GM19328 (cell line): Measurements from ENCODE around the gene ARHGAP6.

Experiments
- ATAC-seq: cut with Tn5 transposase; IDR thresholded peaks from one replicate; pipeline ENCODE4 v1.9.1; 2021; ENCODE audit warnings: mild to moderate bottlenecking, moderate library complexity; ENCODE audit not compliant: unreplicated experiment

Gene ARHGAP6

DNA sequence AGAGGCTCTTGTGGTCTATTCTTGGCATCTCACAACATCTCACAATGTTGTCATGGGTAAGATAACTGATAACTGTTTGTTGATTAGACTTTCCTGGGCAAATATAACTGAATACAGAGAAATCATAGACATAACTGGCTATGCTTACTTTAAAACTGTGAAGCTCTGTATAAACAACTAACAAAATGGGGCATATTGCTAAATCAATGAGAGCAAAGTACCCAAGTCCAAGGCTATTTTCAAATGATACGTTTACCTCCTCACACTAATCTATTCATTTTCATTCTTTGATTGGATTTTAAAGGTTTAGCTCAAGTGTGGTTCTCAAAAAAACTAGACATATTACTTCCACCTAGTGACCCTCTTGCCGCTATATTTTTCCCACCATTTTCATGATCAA is 333.9 kb downstream of the ARHGAP6 start:
- ATAC-seq = no peak

DNA sequence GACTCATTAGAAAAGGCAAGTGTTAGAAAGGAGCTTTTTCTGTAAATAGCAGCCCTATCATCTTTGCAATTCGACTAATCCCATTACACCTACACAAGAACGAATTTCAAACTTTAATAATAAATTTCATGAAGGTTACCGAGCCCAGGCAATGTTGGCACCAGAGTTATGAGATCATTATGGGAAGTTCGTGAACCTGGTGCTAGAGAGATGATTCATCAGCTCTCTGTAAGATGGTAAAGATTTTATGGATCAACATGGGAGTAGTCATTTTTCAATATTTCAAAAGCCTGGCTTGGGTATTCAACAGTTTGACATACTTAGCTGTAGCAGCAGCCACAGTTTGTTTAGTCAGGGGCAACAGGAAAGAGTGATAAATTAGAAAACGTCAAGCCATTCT is 336.7 kb downstream of the ARHGAP6 start:
- no peak for ATAC-seq

DNA sequence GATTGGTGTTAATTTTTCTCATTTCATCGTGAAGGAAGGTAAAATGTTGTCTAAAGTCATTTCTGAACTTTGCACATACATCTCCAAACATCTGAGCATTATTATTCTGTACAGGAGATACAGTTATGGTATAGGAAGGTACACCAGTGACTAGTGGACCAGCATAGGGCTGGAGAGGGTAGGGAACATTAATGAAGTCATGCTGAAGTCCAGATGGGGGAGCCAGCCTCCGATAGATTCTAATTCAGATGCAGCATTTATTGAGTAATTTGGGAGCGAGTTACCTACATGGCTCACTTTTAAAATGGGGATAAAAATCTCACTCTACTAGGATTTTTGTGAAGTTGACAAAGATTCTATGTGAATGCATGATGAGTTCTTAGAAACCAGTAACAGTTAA is 337.6 kb downstream of the ARHGAP6 start:
- ATAC-seq = no peak

DNA sequence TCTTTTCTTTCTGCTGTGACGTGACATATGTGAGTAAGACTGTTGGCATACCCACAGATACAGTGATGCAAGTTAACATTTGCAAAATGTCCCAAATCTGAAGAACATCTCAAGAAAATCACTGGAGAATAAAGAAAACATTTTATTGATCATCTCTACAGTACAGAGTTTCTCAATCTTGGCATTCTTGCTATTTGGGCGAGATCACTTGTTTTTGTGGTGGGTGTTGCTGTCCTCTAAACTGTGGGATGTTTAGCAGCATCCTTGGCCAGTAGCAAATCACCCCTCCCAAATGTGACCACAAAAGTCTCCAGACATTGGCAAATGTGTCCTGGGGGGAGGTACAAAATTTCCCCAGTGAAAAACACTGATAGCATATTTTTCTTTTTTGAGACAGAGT is 343.7 kb downstream of the ARHGAP6 start:
- no peak for ATAC-seq

DNA sequence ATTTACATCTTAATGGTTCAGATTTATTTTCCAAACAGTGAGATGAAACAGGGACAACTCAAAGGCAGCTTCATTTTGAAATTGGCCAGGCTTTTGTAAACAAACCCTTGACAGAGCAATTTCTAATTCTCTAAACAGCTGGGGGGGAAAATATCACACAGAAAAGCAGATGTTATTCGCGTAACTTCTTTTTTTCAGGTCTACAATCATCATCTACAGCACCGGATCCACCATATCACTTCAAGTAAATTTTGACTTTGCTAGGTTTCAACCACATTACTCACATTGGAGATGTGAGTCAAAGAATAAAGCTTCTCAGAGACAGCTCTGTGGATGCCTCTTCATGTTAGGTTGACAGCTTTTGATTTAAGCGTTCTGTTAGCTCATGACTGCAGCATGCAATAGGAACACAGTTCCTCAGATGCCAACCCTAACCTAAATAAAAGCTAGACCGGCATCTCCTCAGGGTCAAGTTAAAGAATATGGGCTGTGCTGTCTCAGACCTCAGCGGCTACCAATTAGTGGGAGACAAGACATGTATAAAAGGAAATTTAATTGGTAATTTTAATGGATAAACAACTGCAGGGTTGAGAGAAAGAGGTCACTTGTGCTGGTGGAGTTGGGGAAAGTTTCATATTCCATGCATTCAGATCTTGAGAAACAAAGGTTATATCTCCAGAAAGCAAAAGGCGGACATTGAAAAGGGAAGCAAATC is 345.8 kb downstream of the ARHGAP6 start:
- no peak for ATAC-seq

DNA sequence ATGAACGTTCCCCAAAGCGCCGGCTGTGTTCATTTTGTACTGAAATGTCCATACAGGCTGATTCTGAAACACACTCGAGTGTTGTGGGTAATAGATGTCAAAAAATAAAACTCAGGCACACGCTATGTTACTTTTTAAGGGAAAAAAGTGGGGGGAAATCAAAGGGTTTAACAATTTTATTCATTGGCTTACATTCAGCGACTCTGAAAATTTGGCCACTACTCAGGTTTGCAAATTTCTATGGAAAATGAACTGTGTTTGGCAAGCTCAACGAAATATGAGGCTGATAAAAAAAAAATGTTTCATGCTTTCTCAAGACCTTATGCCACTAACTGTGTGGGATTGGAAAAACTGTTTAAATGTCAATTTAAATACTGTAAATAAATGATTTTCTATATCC is 354.0 kb downstream of the ARHGAP6 start:
- no peak for ATAC-seq

DNA sequence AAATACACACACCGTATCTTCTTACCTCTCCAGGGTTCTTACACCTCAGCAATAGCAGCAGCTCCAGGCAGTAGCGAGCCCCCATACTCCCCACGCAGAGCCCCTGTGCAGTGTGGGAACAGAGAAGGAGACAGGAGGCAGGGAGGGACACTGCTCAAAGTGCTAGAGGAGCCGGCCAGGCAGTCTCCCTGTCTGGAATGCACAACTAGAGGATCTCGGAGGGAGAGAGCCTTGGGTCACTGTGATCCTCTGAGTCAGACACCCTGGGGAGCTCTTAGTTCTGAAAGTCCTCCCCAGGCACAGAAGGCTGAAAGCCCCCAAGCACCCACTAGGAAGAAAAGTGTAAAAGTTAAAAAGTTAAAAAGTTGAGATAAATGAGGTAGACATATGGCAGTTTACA is 356.5 kb downstream of the ARHGAP6 start:
- ATAC-seq = no peak

DNA sequence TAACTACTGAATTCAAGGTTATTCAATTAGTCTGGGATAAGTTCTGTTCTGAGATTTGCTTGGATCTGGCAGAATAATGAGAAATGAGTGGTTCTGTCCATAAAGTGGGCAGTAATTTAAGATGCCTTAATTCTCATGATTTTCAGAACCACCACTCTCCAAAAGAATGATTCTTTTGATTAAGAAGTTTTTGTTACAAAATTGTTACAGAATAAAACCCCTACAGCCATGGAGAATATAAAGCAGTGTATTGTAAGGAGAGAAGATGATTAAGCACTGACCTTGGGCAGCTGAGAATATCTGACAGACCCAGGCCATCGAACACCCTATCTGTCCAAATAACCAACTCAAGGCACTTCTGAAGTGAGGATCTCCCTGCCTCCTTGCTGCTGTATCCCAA is 360.1 kb downstream of the ARHGAP6 start:
- ATAC-seq = no peak

DNA sequence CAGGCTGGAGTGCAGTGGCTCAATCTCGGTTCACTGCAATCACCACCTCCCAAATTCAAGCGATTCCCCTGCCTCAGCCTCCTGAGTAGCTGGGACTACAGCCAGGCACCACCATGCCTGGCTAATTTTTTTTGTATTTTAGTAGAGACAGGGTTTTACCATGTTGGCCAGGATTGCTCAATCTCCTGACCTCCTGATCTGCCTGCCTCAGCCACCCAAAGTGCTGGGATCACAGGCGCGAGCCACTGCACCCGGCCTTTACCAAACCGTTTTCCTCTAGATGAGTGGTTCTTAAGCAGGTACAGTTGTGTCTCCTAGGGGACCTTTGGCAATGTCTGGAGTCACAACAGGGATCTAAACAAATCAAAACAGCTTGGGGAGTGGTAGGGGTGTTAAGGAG is 360.9 kb downstream of the ARHGAP6 start:
- no peak for ATAC-seq

DNA sequence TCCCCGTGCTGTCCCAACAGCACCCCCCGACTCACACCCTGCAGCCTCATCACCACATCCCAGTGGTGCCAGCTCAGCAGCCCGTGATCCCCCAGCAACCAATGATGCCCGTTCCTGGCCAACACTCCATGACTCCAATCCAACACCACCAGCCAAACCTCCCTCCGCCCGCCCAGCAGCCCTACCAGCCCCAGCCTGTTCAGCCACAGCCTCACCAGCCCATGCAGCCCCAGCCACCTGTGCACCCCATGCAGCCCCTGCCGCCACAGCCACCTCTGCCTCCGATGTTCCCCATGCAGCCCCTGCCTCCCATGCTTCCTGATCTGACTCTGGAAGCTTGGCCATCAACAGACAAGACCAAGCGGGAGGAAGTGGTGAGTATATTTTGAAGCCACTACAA is 367.1 kb downstream of the ARHGAP6 start:
- no peak for ATAC-seq

DNA sequence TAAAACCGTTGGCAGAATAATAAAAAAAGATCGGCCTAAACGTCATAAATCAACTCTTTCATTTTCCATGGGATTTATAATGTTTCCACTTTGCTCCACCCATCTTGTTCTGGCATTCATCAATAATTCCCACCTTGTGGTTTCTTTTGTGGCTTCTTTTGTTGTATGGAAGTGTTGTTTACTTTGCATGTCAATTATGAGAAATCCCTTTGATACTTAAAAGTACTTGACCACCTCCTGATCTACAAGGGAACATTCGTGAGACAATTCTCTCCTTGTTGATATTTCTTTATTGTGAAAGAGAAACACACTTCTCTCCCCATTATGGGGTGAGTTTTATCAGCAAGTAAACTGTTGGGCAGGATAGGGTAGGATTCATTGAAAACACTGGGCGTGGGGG is 369.7 kb downstream of the ARHGAP6 start:
- ATAC-seq = no peak

DNA sequence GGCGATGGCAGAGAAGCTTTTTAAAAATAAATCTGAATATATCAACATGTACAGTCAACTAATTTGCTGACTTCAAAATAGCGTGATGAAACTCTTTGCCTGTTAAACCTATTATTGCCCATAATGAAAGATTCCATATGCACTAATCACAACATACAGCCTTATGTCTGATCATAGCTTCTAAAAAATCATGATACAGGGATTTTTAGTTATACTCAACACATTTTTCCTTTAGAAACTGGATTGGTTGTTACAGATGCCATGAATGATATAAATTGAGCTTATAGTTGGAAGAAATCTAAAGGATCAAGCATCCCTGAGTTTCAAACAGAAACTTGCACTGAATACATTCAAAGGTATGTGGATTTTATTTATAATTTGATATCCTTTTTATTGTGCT is 372.6 kb downstream of the ARHGAP6 start, which contains the start of gene AMELX:
AMELX (plus strand) TSS at position 301 of the 400 bp plus-strand sequence. CDS start 1,376 bp downstream, outside the sequence.
- no peak for ATAC-seq

DNA sequence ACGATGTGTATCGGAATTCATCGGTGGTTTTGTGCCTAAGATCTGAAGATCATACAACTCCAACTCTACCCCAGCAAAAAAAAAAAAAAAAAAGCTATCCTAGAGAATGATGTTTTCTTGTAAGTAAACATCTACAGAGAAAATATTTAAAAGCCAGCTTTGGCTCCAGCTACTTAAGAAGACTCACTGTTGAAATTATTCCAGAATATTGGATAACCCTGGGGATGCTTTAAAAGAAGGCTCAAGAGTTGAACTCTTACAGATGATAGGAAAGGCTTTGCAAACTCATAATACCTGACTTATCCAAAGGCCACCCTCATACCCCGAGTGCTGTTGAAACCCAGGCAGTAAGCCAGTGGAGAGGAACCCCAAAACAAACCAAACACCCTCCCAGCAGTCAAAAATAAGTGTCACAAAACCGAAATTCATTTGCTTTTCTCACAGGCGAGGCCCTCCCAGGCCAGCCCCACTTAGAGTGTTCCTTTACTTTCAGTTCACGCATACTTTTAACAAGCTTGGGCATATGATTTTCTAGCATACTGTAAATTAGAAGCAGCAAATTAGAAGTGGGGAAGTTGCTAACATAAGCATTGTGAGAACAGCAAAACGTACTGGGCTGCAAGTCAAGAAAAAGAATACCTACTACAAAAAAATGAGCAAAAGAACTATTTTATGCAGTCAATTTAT is 375.2 kb downstream of the ARHGAP6 start:
- no peak for ATAC-seq

DNA sequence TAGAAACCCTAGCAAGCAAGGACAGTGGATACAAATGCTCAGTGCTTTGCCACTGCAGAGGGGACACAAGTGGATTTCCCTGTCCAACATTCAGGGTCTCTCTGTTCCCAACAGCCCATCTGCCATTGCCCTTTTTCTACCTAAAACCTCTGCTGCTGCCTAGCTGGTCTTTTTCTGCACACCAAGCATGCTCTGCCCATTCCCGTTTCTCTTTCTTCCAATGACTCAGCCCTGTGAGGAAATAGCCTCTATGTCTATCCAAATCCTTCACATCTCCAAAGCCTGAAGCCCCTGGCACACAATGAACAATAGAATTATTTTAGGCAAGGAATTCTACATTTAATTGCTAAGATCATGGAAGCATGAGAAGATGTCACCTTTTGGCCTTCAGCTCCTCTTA is 378.2 kb downstream of the ARHGAP6 start:
- ATAC-seq = no peak

DNA sequence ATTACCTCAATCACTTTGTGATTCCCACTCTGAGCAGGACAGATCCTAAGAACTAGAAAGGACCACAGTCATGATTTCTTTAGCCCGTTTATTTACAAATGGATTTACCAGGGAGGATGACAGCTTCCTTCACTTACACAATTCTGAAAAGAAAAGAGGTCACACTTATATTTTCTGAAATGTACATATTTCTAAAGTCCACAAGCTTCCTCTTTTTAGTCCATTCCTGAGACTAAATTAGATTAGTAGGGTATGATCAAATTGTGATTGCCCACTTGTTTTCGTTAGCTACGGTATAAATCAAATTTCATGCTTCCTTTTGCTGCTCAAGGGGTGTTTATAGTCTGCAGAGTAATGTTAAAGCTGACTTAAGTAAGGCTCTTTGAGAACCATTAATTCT is 380.1 kb downstream of the ARHGAP6 start:
- ATAC-seq = no peak

DNA sequence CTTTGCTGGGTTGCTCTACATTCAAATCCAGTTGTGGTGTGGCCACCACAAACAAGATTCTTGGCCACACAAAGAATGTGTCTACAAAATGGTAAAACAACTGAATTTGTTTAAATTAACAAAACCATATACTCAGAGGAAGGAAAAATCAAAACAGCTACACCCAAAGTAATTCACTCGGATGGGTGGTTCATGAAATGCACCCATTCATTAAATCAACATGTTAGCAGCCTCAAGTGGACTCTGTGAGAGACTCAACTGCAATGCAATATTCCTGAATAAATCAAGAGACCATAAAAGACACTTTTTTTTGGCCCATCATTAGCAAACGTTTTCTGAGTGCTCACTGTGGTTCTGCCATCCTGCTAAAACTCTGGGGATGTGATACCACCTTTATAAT is 383.7 kb downstream of the ARHGAP6 start:
- no peak for ATAC-seq

DNA sequence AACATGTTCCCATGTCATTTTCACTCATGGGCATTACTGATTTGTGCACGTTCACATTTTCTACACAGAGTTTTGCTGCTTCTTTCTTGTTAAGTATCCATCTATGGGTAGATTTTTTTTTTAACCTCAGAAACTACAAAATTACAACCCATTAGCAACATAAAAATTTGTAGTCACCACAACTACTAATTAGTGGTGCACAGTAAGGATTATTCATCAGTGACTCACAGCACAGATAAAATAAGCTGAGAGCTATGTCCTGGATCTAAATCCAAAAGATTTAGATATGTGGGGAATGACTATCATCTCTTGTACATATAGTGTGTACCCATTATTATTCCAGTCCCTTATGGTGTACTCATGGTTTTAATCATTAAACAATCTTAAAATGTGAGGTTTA is 392.2 kb downstream of the ARHGAP6 start:
- ATAC-seq = no peak

DNA sequence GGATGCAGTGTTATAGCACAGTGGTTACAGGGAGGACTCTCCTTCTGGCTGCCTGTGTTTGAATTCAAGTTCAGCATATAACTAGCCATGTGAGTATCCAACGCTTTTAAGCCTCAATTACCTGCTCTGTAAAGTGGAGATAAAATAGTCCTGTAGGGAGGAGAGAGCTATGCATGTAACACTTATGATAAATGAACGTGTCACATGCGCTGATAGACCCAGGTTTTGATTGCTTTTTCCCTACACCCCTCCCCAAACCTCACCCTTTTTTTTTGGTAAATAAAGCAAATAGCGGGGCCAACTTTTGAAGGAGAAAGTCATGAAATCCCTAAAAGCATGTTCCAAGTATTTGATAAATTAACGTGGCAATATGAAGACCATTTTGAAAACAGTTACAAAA is 392.9 kb downstream of the ARHGAP6 start:
- ATAC-seq = no peak

DNA sequence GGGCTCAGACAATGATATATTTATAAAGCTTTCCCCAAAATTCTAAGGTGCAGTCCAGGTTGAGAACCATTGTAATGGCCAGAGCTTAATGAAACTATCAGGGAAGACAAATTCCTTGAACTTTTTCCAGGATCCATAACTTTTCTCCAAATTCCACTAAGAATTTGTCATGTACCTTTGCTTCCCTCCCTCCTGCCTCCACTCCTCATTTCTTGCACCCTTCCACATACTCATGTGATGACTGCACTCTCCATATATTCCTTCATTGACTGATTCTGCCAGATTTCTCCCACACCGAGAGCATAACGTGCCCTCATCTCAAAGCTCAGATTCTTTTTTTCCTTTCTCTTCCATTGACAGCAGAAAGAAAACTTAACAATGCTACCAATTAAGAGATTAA is 393.4 kb downstream of the ARHGAP6 start:
- ATAC-seq = no peak

DNA sequence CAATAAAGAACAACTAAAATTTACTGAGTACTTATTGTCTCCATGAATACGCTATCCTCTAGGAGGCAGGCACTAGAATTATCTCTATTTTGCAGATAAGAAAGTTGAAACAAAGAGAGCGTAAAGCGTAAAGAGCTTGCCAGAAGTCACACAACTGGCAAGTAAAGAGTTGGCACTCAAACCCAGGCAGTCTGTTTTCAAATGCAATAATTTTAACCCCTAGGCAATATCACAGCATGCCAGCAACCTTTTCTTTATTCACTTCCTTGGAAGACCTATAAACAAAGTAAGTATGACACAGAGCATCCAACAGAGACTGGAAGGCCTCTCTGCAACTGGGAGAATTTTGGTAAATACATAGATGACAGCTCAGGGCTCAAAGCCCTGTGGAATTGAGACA is 395.7 kb downstream of the ARHGAP6 start:
- ATAC-seq = no peak

DNA sequence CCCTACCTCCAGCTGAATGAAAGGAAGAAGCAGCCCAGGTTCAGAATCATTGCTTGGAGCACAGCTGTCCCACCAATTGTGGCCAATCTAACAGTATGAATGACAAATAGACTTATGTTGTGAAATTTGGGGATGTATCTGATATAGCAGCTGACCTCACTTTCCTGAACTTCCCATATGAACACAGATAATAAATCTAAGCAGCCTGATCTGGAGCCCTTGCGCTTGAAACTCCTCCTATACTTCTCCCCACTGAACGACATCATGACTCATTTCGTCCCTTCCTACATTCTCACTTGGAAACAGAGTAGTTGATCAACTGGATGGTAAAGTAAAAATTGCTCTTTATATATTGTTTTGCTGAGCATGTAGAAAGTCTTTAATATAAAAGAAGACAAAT is 396.7 kb downstream of the ARHGAP6 start:
- no peak for ATAC-seq

DNA sequence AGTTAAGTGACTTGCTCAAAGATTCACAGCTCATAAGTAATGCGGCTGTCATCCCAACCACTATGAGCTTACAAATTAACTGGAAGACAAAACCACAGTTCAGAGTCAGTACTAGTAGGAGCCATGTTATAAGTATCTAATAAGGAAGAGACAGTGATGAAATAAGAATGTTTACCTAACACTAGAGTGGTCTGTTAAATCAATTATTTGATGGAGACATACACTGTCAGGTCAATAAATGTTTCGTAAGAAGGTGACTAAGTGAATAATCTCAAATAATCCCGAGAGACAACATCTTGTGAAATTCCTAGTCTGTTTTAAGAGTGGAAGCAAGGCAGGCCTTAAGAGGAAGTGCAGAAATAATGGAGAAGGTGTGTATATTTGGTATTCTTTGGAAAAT is 398.3 kb downstream of the ARHGAP6 start:
- no peak for ATAC-seq

DNA sequence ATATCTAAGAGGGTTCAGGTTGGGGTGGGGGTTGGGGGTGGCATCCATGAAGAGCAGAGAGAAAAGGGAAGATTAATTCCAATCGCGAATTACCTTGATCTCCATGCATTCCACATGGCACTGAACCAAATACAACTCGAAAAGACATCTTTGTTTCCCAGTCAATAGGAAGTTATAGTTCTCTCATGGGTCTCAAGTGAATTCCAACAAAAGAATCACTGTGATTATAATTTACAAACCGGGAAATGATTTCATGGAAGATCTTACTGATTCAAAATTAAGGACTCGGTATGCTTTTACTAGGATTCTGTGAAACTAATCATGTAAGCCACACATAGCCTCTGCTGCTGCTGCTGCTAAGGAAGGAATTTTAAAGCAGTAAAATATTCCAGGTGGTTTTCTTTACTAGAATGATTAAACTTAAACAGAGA is 399.1 kb downstream of the ARHGAP6 start:
- ATAC-seq = no peak
